ENCODE measurements around the gene GPR32.
"Not testable (repeated sequence)": the region's sequence is repeated elsewhere in the genome, so short reads cannot be mapped to it uniquely, and the experiment has no call there.

- TF ChIP-seq CTCF, POLR2AphosphoS5, EP300, POLR2A (IDR thresholded peaks at IDR 0.05): not testable (repeated sequence)
Measured at GRCh38 chr19:50766746-50767145, 3.5 kb upstream of the GPR32 start.
